Kidney epithelial cell (primary cell): Measurements from ENCODE around the gene SPCS1. TPM values are rescaled to one million over a fixed set of nuclear protein-coding genes. Genes with fewer than 3 reads are reported as not detected.

Experiments used
- DNase-seq: peaks from one replicate; pipeline ENCODE4 v3.0.0-alpha.2; 2010; ENCODE audit warnings: low read depth
- H3K27me3 ChIP-seq: 2 replicates; pipeline ENCODE4 v1.6.0; 2011; ENCODE audit warnings: low read length; ENCODE audit not compliant: control insufficient read depth, insufficient read depth
- H3K36me3 ChIP-seq: 2 replicates; pipeline ENCODE4 v1.5.1; 2011; ENCODE audit warnings: low read length; ENCODE audit not compliant: control insufficient read depth, insufficient read depth
- H3K4me3 ChIP-seq: 2 replicates; pipeline ENCODE4 v1.5.1; 2011; ENCODE audit warnings: low read depth, mild to moderate bottlenecking, control low read depth, low read length
- total RNA-seq: library from RNA; depleted of rRNA; stranded (reverse); fragments of >200 nt; gene quantifications from 2 replicates; pipeline ENCODE4 v1.2.3, GENCODE V29; 2015
- TF ChIP-seq, protein P1 (sequence below): IDR thresholded peaks from 2 replicates; pipeline ENCODE4 v1.5.1; 2011; ENCODE audit warnings: mild to moderate bottlenecking, moderate library complexity, low read length, control low read depth, inconsistent platforms; ENCODE audit not compliant: insufficient read depth, poor library complexity, severe bottlenecking

SPCS1 gene
- total RNA-seq, 1 donor from 2014 or later: 237 TPM

DNA sequence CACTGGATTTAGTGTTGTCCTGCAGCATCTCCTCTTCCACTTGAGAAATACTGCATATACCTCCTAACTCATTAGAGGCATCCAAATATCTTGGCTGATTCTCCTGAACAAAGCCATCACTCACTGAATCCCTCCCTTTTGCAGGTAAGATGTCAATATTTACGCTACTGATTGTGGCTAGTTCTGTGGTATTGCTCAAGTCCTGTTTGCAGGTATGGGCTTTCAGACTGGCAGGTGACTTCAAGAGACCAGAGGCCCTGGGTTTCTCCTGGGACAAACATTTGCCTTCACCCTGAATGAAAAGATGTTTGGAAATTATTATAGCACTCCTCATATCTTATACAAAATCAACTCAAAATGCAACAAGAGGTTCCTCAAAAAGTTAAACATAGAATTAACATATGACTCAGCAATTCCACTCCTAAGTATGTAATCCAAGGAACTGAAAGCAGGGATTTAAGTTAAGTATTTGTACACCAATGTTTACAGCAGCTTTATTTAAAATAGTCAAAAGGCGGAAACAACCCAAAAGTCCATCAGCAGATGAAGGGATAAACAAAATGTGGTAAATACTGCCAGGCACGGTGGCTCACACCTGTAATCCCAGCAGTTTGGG, 46.2 kb downstream of the SPCS1 start:
- DNase-seq: no peak
- H3K36me3 ChIP-seq: peaks cover 1% of the 10 kb centered on the region
- no peak overlapping the region for H3K4me3 ChIP-seq
- TF ChIP-seq, protein P1, sequence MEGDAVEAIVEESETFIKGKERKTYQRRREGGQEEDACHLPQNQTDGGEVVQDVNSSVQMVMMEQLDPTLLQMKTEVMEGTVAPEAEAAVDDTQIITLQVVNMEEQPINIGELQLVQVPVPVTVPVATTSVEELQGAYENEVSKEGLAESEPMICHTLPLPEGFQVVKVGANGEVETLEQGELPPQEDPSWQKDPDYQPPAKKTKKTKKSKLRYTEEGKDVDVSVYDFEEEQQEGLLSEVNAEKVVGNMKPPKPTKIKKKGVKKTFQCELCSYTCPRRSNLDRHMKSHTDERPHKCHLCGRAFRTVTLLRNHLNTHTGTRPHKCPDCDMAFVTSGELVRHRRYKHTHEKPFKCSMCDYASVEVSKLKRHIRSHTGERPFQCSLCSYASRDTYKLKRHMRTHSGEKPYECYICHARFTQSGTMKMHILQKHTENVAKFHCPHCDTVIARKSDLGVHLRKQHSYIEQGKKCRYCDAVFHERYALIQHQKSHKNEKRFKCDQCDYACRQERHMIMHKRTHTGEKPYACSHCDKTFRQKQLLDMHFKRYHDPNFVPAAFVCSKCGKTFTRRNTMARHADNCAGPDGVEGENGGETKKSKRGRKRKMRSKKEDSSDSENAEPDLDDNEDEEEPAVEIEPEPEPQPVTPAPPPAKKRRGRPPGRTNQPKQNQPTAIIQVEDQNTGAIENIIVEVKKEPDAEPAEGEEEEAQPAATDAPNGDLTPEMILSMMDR: no peak
- H3K27me3 ChIP-seq: no peaks in the 10 kb centered on the region

DNA sequence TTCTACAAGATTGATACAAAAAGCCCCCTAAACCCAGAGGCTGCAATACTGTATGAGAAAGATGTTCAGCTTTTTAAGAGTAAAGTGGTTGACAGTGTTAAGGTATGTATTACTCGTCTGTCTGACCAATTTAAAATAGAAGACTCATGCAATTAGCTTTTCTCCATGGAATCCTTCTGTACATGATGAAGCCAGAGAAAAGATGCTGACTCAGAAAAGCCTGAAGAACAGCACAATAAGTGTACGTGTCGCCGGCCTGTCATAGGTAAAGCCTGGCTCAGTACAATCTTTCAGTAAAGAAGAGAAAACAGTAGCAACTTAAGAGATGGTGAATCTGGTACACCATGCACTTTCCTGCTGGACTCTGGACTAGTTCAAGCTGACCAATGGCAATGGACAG, 48.5 kb downstream of the SPCS1 start:
- H3K4me3 ChIP-seq: no peak overlapping the region
- TF ChIP-seq, protein P1: no peak
- peaks cover 1% of the 10 kb centered on the region for H3K36me3 ChIP-seq
- H3K27me3 ChIP-seq: no peaks in the 10 kb centered on the region
- DNase-seq: no peak

DNA sequence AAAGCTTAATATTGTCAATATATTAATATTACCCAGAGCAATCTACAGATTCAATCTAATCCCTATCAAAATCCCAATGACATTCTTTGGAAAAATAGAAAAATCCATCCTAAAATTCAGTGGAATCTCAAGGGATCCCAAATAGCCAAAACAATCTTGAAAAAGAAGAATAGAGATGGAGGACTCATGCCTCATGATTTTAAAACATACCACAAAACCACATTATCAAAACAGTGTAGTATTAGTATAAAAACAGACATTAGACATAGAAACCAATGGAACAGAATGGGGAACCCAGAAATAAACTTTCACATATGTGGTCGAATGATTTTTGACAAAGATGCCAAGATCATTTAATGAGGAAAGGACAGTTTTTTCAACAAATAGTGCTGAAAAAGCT, 50.2 kb downstream of the SPCS1 start:
- TF ChIP-seq, protein P1: no peak
- H3K36me3 ChIP-seq: peaks cover 1% of the 10 kb centered on the region
- no peak for DNase-seq
- H3K27me3 ChIP-seq: no peaks in the 10 kb centered on the region
- H3K4me3 ChIP-seq: no peak overlapping the region

Other genes with a start within 250 kb of the SPCS1 start
- gene STAB1, start 210.8 kb upstream of the SPCS1 start, total RNA-seq: 0.42 and 1.1 TPM in 2 replicates
- 192 and 223 TPM in 2 replicates for gene NT5DC2, start 172.2 kb upstream of the SPCS1 start, total RNA-seq
- 0.75 and 97.6 TPM in 2 replicates for gene UQCC5, start 169.5 kb upstream of the SPCS1 start, total RNA-seq
- 74.2 and 89.5 TPM in 2 replicates for gene PBRM1, start 20.2 kb upstream of the SPCS1 start, total RNA-seq
- gene GNL3, start 20.1 kb upstream of the SPCS1 start, total RNA-seq: 109 and 135 TPM in 2 replicates
- gene GLT8D1, start 315 bp upstream of the SPCS1 start, total RNA-seq: 40.9 and 45.9 TPM in 2 replicates
- gene NEK4, start 64.8 kb downstream of the SPCS1 start, total RNA-seq: 18.5 and 24.2 TPM in 2 replicates
- not detected in 2 replicates for gene ITIH1, start 71.5 kb downstream of the SPCS1 start, total RNA-seq
- gene ITIH3, start 88.7 kb downstream of the SPCS1 start, total RNA-seq: not detected in 2 replicates
- gene ITIH4, start 124.6 kb downstream of the SPCS1 start, total RNA-seq: 0.13 and 0.41 TPM in 2 replicates
- not detected in 2 replicates for gene MUSTN1, start 128.9 kb downstream of the SPCS1 start, total RNA-seq
- 14.4 and 15.2 TPM in 2 replicates for gene STIMATE, start 191.4 kb downstream of the SPCS1 start, total RNA-seq